T-cell (primary cell): Measurements from ENCODE around the gene GALT. TPM values are rescaled to one million over a fixed set of nuclear protein-coding genes. Genes with fewer than 3 reads are reported as not detected.
A peak's percentile ranks its signal among the peaks of the same experiment; 100 is the strongest.

ENCODE experiments used
- ATAC-seq, 4 experiments: fragments of 200-7000 bp in 3 of 4; fragments of 150-1000 bp in 1 of 4; cut with Tn5 transposase; replicated peaks in 1 of 4; 1 replicate in 3 of 4; 2 replicates in 1 of 4; pipeline ENCODE4 v1.10.0; 2021; ENCODE audit warnings: moderate library complexity in 3 of 4, mild to moderate bottlenecking in 2 of 4, moderate number of reproducible peaks in 1 of 4
- CTCF ChIA-PET, 2 donors: fragments of 300-600 bp; sonication (Branson Sonifier 250); formaldehyde crosslinking; loops; one replicate each; lab custom pipeline; 2022; ENCODE audit warnings: antibody characterized with exemption in 2 of 2; lab: Charles Lee
- POLR2A ChIA-PET, 2 donors: fragments of 300-600 bp; sonication (Branson Sonifier 250); formaldehyde crosslinking; loops; one replicate each; lab custom pipeline; 2022; ENCODE audit warnings: antibody characterized with exemption in 2 of 2; lab: Charles Lee
- DNase-seq, 35 experiments: peaks; one replicate each; pipeline versions ENCODE4 v3.0.0 to v3.0.0-alpha.2; 2013 to 2023
- H3K27ac ChIP-seq: one replicate; pipeline ENCODE4 v1.5.1; 2013; ENCODE audit warnings: low read length
- H3K27me3 ChIP-seq, 2 experiments: replicated peaks in 1 of 2; 1 replicate in 1 of 2; 2 replicates in 1 of 2; pipeline versions ENCODE4 v1.6.1 to v1.7.0; 2013; ENCODE audit warnings: low read length in 1 of 2, mixed read lengths in 1 of 2; ENCODE audit not compliant: control insufficient read depth in 2 of 2, insufficient read depth in 2 of 2; ENCODE audit errors: extremely low read depth in 1 of 2
- H3K36me3 ChIP-seq, 2 donors: 1 replicate in 1 of 2; 2 replicates in 1 of 2; pipeline versions ENCODE4 v1.6.1 to v1.7.0; 2013; ENCODE audit warnings: low read length in 1 of 2; ENCODE audit not compliant: control insufficient read depth in 2 of 2, insufficient read depth in 1 of 2; ENCODE audit errors: extremely low read depth in 1 of 2
- H3K4me1 ChIP-seq, 2 experiments: 1 replicate in 1 of 2; 2 replicates in 1 of 2; pipeline versions ENCODE4 v1.6.1 to v1.7.0; 2013; ENCODE audit warnings: low read length in 2 of 2, mixed read lengths in 1 of 2; ENCODE audit not compliant: insufficient read depth in 2 of 2, control insufficient read depth in 1 of 2; ENCODE audit errors: extremely low read depth in 1 of 2
- H3K4me3 ChIP-seq, 2 donors: 1 replicate in 1 of 2; 2 replicates in 1 of 2; pipeline versions ENCODE4 v1.5.1 to v1.7.0; 2013; ENCODE audit warnings: mild to moderate bottlenecking in 2 of 2, low read length in 1 of 2, moderate library complexity in 1 of 2; ENCODE audit not compliant: control insufficient read depth in 1 of 2; ENCODE audit errors: extremely low read depth in 1 of 2
- H3K9me3 ChIP-seq: 2 replicates; pipeline ENCODE4 v1.7.0; 2013
- H3K27ac Mint-ChIP-seq, 2 donors: one replicate each; pipeline ENCODE4 v1.8.0; 2020 to 2021; ENCODE audit warnings: mild to moderate bottlenecking in 2 of 2, mixed read lengths in 2 of 2
- H3K27me3 Mint-ChIP-seq, 2 donors: one replicate each; pipeline ENCODE4 v1.8.0; 2021 to 2022; ENCODE audit warnings: mixed read lengths in 2 of 2
- H3K36me3 Mint-ChIP-seq: one replicate; pipeline ENCODE4 v1.8.0; 2021; ENCODE audit warnings: mixed read lengths
- H3K4me1 Mint-ChIP-seq, 3 donors: one replicate each; pipeline ENCODE4 v1.8.0; 2020 to 2022; ENCODE audit warnings: mixed read lengths in 3 of 3, mild to moderate bottlenecking in 1 of 3
- H3K4me3 Mint-ChIP-seq, 3 donors: one replicate each; pipeline ENCODE4 v1.8.0; 2020 to 2022; ENCODE audit warnings: mild to moderate bottlenecking in 3 of 3, mixed read lengths in 3 of 3, moderate library complexity in 3 of 3
- H3K9me3 Mint-ChIP-seq, 3 donors: one replicate each; pipeline ENCODE4 v1.8.0; 2020 to 2022; ENCODE audit warnings: mixed read lengths in 3 of 3
- WGBS: methylation state at CpG from one replicate; pipeline ENCODE4 v1.1.5; 2013; ENCODE audit warnings: missing lambda C conversion rate; ENCODE audit not compliant: insufficient coverage; 5-methylcytosine and 5-hydroxymethylcytosine counted together
- total RNA-seq, 35 experiments: library from RNA in 6 of 35; stranded (reverse) in 6 of 35; fragments of 120-200 nt in 1 of 35; gene quantifications; one replicate each; pipeline versions ENCODE4 v1.2.1 to v1.2.4 and lab custom pipeline; 2013 to 2026

Gene GALT
- total RNA-seq, 5 donors from 2014 or later (not counting 1 experiment from before 2014, with no cell fraction given), result 177 to 255 (median 215) TPM

DNA sequence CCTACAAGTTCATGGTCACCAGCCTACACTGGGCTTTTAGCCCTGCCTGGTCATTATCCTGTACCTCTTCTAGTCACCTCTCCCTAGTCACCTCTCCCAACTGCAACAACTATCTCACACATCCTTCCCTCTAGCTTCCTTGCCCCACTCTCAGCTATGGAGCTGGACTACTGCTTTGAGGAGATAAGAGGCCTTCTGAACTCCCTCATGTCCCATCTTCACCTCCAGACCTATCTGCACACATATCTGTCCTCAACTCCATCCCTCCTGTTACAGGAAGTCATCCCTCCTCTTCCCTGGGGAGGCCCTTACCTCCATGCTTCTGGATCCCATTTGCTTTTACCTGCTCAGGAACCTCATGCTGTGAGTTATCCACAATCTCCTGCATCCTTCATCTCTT is 40.3 kb upstream of the GALT start:
- no peak overlapping the region for H3K4me3 ChIP-seq

GRCh38 chr9:34606905-34607304 is 39.6 kb upstream of the GALT start:
- Histone ChIP-seq H3K27ac (no peak overlapping the region), H3K9me3 (no peaks in the 10 kb centered on the region), H3K4me1 (peaks cover 3 to 15% of the 10 kb centered on the region in 2 experiments), H3K4me3 (no peak overlapping the region), H3K27me3 (no peaks in the 10 kb centered on the region), H3K36me3 (no peaks in the 10 kb centered on the region)
- peaks cover 5% of the 10 kb centered on the region for H3K36me3 Mint-ChIP-seq
- WGBS, result 94% methylated on average over 3 of the region's 3 CpGs
- no peak for DNase-seq
- H3K4me1 Mint-ChIP-seq, result peaks cover 7 to 17% (median 15%) of the 10 kb centered on the region in 3 donors
- H3K4me3 Mint-ChIP-seq, result no peak overlapping the region
- CTCF ChIA-PET, result interaction anchor here in 1 of 2 donors (0.6 kb wide), 1 partner anchor 166 kb away, joined by 4 read pairs; no protein-coding TSS in a partner anchor
- H3K27ac Mint-ChIP-seq, result no peak overlapping the region
- H3K9me3 Mint-ChIP-seq, result no peaks in the 10 kb centered on the region
- POLR2A ChIA-PET, result no interaction called here
- no peak for ATAC-seq
- peaks cover 3 to 5% of the 10 kb centered on the region in 2 donors for H3K27me3 Mint-ChIP-seq

More for the DNA sequence above, 40.3 kb upstream of the GALT start:
- H3K4me3 Mint-ChIP-seq, result no peak overlapping the region
- peaks cover 1 to 9% of the 10 kb centered on the region in 2 experiments for H3K4me1 ChIP-seq
- peaks cover 3% of the 10 kb centered on the region for H3K36me3 Mint-ChIP-seq
- ChIA-PET CTCF (interaction anchor here in 1 of 2 donors (4.1 kb wide), 1 partner anchor 28 kb away, joined by 24 read pairs; no protein-coding TSS in a partner anchor), POLR2A (interaction anchor here in 1 of 2 donors (0.6 kb wide), 1 partner anchor 594 kb away, joined by 3 read pairs; no protein-coding TSS in a partner anchor)
- H3K9me3 ChIP-seq, result no peaks in the 10 kb centered on the region
- ATAC-seq (no peak), DNase-seq (no peak)
- H3K27me3 Mint-ChIP-seq, result peaks cover 3 to 5% of the 10 kb centered on the region in 2 donors
- H3K27ac ChIP-seq, result no peak overlapping the region
- H3K4me1 Mint-ChIP-seq, result peaks cover 2 to 13% (median 11%) of the 10 kb centered on the region in 3 donors
- H3K36me3 ChIP-seq, result no peaks in the 10 kb centered on the region
- peaks cover 0 to 2% of the 10 kb centered on the region in 2 experiments for H3K27me3 ChIP-seq
- no peaks in the 10 kb centered on the region for H3K9me3 Mint-ChIP-seq
- no peak overlapping the region for H3K27ac Mint-ChIP-seq

DNA sequence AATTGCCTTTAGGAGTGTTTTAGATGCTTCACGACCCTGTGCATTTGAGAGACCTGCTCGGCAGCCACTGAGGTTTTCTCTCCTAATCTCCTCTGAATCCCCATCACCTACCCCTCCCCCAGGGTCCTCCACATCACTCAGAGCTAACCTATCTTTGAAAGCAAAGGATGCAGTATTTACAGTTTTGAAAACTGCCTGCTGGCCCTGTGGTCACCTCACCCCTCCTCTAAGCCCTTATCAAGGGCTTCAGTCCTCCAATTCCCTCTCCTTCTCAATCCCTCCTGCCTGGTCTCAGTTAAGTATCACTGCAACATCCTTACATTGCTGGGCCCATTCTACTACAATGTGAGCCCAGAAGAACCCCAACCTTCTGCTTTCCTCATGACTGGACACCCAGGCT is 39.1 kb upstream of the GALT start:
- Histone ChIP-seq H3K27ac (no peak overlapping the region), H3K4me1 (peaks cover 3 to 18% of the 10 kb centered on the region in 2 experiments), H3K9me3 (no peaks in the 10 kb centered on the region), H3K36me3 (no peaks in the 10 kb centered on the region), H3K27me3 (no peaks in the 10 kb centered on the region), H3K4me3 (no peak overlapping the region)
- Mint-ChIP-seq H3K4me1 (peaks cover 10 to 18% (median 17%) of the 10 kb centered on the region in 3 donors), H3K27me3 (peaks cover 3 to 5% of the 10 kb centered on the region in 2 donors), H3K27ac (no peak overlapping the region), H3K36me3 (peaks cover 5% of the 10 kb centered on the region), H3K9me3 (no peaks in the 10 kb centered on the region), H3K4me3 (no peak overlapping the region)
- no peak for DNase-seq
- ATAC-seq, result no peak
- WGBS, result 68% methylated on average over 2 of the region's 2 CpGs
- ChIA-PET POLR2A (no interaction called here), CTCF (interaction anchor here in 1 of 2 donors (0.6 kb wide), 1 partner anchor 167 kb away, joined by 4 read pairs; no protein-coding TSS in a partner anchor)

- Mint-ChIP-seq H3K27me3 (no peaks in the 10 kb centered on the region), H3K9me3 (no peaks in the 10 kb centered on the region), H3K36me3 (peaks cover 11% of the 10 kb centered on the region), H3K4me3 (peak overlapping the region; percentile 79 to 89 (median 80)), H3K27ac (peak overlapping the region in 1 of 2 donors; percentile 36), H3K4me1 (peaks cover 19 to 28% (median 25%) of the 10 kb centered on the region in 3 donors)
- ChIA-PET CTCF (interaction anchor here (0.8 to 1.3 kb wide), 2 partner anchors 24 to 29 kb away, joined by 3 to 4 read pairs; no protein-coding TSS in a partner anchor), POLR2A (interaction anchor here in 1 of 2 donors (0.6 kb wide), 1 partner anchor 148 kb away, joined by 5 read pairs; no protein-coding TSS in a partner anchor)
- DNase-seq (no peak), ATAC-seq (no peak)
- no peaks in the 10 kb centered on the region for H3K27me3 ChIP-seq
- H3K4me3 ChIP-seq, result peak overlapping the region in 1 of 2 donors; percentile 71
- peaks cover 0 to 15% of the 10 kb centered on the region in 2 donors for H3K36me3 ChIP-seq
- peaks cover 3 to 26% of the 10 kb centered on the region in 2 experiments for H3K4me1 ChIP-seq
- WGBS, result 97% methylated on average over 18 of the region's 20 CpGs
- no peaks in the 10 kb centered on the region for H3K9me3 ChIP-seq
- no peak overlapping the region for H3K27ac ChIP-seq
Measured at GRCh38 chr9:34610434-34611206, 35.9 kb upstream of the GALT start.

- Mint-ChIP-seq H3K27ac (peak overlapping the region; percentile 90 to 94), H3K4me3 (peak overlapping the region; percentile 79 to 89 (median 80)), H3K36me3 (peaks cover 18% of the 10 kb centered on the region), H3K9me3 (no peaks in the 10 kb centered on the region), H3K4me1 (peaks cover 19 to 28% (median 25%) of the 10 kb centered on the region in 3 donors), H3K27me3 (no peaks in the 10 kb centered on the region)
- ChIA-PET CTCF (interaction anchor here (0.8 to 1.3 kb wide), 2 partner anchors 23 to 29 kb away, joined by 3 to 4 read pairs; no protein-coding TSS in a partner anchor), POLR2A (interaction anchor here in 1 of 2 donors (0.6 kb wide), 1 partner anchor 149 kb away, joined by 5 read pairs; no protein-coding TSS in a partner anchor)
- peaks cover 0 to 22% of the 10 kb centered on the region in 2 donors for H3K36me3 ChIP-seq
- DNase-seq (peak in 2 of 35 experiments; percentile 14 to 24), ATAC-seq (peak in 3 of 4 experiments; percentile 1 to 10 (median 6))
- H3K4me1 ChIP-seq, result peaks cover 3 to 26% of the 10 kb centered on the region in 2 experiments
- H3K4me3 ChIP-seq, result peak overlapping the region; percentile 71 to 94
- H3K27me3 ChIP-seq, result no peaks in the 10 kb centered on the region
- H3K27ac ChIP-seq, result peak overlapping the region; percentile 89
- WGBS, result 61% methylated on average over 10 of the region's 10 CpGs
- no peaks in the 10 kb centered on the region for H3K9me3 ChIP-seq
Measured at GRCh38 chr9:34611251-34611810, 35.1 kb upstream of the GALT start.
